GM12864 (cell line): ENCODE measurements around the gene KCNK15.

Experiments
- DNase-seq: peaks from one replicate; pipeline ENCODE4 v3.0.0-alpha.2; 2011; ENCODE audit warnings: low read depth
- H3K4me3 ChIP-seq: 2 replicates; pipeline ENCODE4 v1.5.1; 2011; ENCODE audit warnings: mild to moderate bottlenecking, low read depth, low read length, control low read depth
- TF ChIP-seq, protein P1 (sequence below): IDR thresholded peaks from 2 replicates; pipeline ENCODE4 v1.5.1; 2011; ENCODE audit warnings: low read depth, mild to moderate bottlenecking, moderate library complexity, low read length, control low read depth, inconsistent platforms; ENCODE audit errors: missing control alignments

The KCNK15 gene

DNA sequence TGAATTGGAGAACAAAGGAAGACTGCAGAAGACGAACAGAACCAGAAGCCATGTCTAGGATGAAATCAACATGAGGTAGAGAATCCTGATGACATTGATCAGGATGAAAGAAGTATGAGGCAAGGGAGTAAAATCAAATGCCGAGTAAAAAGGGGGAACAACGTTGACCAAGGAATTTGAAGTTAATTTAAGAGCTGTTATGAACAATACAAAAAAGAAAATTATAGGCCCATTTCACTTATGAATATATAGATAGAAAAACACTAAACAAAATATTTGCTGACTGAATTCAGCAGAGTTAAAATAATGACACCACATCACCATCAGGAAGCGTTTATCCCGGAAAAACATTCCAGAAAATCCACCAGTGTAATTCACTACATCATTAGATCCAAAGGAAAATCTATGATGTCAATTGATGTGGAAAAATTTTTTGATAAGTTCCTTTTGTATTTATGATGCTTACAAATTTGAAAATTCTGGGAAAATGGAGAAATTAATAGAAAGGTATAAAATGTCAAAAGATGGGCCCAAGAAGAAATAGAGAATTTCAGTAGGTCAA is 38.6 kb upstream of the KCNK15 start:
- no peak for DNase-seq
- TF ChIP-seq, protein P1, sequence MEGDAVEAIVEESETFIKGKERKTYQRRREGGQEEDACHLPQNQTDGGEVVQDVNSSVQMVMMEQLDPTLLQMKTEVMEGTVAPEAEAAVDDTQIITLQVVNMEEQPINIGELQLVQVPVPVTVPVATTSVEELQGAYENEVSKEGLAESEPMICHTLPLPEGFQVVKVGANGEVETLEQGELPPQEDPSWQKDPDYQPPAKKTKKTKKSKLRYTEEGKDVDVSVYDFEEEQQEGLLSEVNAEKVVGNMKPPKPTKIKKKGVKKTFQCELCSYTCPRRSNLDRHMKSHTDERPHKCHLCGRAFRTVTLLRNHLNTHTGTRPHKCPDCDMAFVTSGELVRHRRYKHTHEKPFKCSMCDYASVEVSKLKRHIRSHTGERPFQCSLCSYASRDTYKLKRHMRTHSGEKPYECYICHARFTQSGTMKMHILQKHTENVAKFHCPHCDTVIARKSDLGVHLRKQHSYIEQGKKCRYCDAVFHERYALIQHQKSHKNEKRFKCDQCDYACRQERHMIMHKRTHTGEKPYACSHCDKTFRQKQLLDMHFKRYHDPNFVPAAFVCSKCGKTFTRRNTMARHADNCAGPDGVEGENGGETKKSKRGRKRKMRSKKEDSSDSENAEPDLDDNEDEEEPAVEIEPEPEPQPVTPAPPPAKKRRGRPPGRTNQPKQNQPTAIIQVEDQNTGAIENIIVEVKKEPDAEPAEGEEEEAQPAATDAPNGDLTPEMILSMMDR, result no peak
- no peak overlapping the region for H3K4me3 ChIP-seq

- TF ChIP-seq, protein P1, result no peak
- DNase-seq, result no peak
- H3K4me3 ChIP-seq, result no peak overlapping the region
These were observed 36.3 kb upstream of the KCNK15 start for GRCh38 chr20:44709380-44709779.

DNA sequence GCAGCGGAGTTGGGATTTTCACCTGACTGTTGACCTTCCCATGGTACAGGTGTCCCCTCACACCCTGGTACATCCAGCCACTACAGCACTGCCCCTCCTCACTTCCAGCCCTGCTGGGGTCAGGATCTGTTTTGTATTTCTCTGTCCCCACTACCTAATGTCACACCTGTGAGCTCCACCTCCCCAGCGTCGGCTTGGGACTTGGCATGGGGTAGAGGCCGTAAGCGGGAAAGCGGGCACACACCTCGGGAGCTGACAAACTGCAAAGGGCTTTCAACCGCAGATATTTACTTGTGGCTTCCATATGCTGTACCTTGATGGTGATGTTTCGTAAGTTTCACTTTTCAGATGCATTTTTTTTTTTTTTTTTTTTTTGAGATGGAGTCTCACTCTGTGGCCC is 35.9 kb upstream of the KCNK15 start:
- TF ChIP-seq, protein P1, result no peak
- no peak overlapping the region for H3K4me3 ChIP-seq
- DNase-seq, result no peak

DNA sequence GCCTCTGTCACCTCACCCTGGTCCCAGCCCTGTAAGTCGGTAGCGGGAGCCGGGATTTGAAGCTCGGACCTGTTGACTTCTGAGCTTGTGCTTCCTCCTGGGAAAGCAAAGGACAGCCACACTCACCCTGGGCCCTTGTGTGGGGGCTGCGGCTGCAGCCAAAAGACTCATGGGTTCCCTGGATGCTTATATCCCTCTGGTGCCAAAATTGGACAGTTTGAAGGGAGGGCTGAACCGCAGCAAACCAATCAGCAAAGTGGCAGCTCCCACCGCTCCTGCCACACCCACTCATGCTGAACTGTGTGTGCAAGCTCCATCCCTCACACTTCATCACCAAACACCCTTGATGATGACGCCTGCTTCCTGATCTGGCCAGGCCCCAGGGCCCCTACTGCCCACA is 34.4 kb upstream of the KCNK15 start:
- no peak for DNase-seq
- TF ChIP-seq, protein P1, result no peak
- H3K4me3 ChIP-seq, result no peak overlapping the region

- no peak overlapping the region for H3K4me3 ChIP-seq
- DNase-seq, result no peak
- TF ChIP-seq, protein P1, result no peak
These were observed 31.5 kb upstream of the KCNK15 start for GRCh38 chr20:44714102-44714700.

DNA sequence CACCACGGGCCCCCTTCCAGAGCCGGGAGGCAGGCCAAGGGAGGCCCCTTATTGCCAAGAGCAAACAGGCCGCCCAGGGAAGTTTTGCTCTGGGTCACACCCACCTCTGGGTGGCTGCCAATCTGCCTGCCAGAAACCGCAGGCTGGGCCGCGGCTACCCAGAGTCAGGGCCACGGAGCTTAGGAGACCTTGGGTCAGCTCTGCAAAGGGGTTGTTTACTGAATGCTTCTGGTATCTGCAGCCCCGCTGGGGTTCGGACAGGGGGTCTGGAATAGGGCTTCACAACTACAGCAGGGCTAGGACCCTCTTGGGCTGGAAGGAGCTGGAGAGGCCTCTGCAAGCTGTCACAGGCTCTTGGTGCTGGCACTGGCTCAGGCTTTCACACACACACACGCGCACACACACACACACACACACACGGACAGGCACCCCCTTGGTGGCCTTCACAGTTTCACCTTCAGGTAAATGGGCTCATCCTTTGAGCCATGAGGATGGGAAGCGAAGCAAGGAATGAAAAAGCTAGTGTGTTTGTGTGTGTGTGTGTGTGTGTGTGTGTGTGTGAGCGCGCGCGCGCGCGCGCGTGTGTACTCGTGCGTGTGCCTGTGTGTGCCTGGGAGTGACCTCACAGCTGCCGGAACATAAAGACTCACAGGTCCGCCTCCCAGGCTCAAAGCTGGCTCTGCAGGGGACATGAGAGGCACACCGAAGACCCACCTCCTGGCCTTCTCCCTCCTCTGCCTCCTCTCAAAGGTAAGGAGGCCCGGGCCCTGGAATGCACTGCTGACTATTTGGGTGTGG is 30.8 kb upstream of the KCNK15 start, which contains the start of gene CCN5:
CCN5 (plus strand) TSS at position 669 of the 798 bp plus-strand sequence; CDS start at position 691, 22 bp downstream.
- no peak within 1 kb of the TSS for H3K4me3 ChIP-seq
- DNase-seq, result no peak
- TF ChIP-seq, protein P1, result no peak
